ENCODE measurements around the gene EXT2.

GRCh38 chr11:44224867-44225501 is 129.5 kb downstream of the EXT2 start:
- TF ChIP-seq EZH2 (IDR thresholded peaks at IDR 0.05; ENCODE audit: insufficient read depth, poor library complexity, severe bottlenecking) = no peak
- TF ChIP-seq EZH2phosphoT487 (IDR thresholded peaks at IDR 0.05; ENCODE audit: insufficient read depth, low read depth) = no peak
